Stomach (tissue), 4 donors: ENCODE results near the gene ADPRHL1.

Source experiments
- CTCF ChIP-seq, 7 experiments: fragments of 450-650 bp in 4 of 7; fragments of 200-600 bp in 3 of 7; sonication (generic) in 3 of 7; IDR thresholded peaks; one replicate each; pipeline ENCODE4 v1.5.1; 2016 to 2019; ENCODE audit warnings: antibody characterized with exemption in 7 of 7, control low read depth in 2 of 7, mild to moderate bottlenecking in 1 of 7
- POLR2A ChIP-seq, 4 donors: fragments of 450-650 bp; IDR thresholded peaks; one replicate each; pipeline ENCODE4 v1.6.1; 2016; ENCODE audit warnings: antibody characterized with exemption in 4 of 4, control low read depth in 2 of 4, mild to moderate bottlenecking in 1 of 4, moderate library complexity in 1 of 4
- POLR2AphosphoS5 ChIP-seq, 3 donors: sonication (generic); formaldehyde crosslinking; IDR thresholded peaks; one replicate each; pipeline ENCODE4 v1.6.1; 2016; ENCODE audit warnings: antibody characterized with exemption in 3 of 3

GRCh38 chr13:113500530-113501265, 47.4 kb upstream of the ADPRHL1 start:
- no peak for TF ChIP-seq POLR2A (IDR thresholded peaks at IDR 0.05)
- no peak for TF ChIP-seq CTCF (IDR thresholded peaks at IDR 0.05)
- TF ChIP-seq POLR2AphosphoS5 (IDR thresholded peaks at IDR 0.05): no peak
